GM21390 (cell line): ENCODE measurements around the gene COL9A1.

Experiments used
- ATAC-seq: cut with Tn5 transposase; IDR thresholded peaks from one replicate; pipeline ENCODE4 v1.9.1; 2021; ENCODE audit not compliant: unreplicated experiment

Gene COL9A1

DNA sequence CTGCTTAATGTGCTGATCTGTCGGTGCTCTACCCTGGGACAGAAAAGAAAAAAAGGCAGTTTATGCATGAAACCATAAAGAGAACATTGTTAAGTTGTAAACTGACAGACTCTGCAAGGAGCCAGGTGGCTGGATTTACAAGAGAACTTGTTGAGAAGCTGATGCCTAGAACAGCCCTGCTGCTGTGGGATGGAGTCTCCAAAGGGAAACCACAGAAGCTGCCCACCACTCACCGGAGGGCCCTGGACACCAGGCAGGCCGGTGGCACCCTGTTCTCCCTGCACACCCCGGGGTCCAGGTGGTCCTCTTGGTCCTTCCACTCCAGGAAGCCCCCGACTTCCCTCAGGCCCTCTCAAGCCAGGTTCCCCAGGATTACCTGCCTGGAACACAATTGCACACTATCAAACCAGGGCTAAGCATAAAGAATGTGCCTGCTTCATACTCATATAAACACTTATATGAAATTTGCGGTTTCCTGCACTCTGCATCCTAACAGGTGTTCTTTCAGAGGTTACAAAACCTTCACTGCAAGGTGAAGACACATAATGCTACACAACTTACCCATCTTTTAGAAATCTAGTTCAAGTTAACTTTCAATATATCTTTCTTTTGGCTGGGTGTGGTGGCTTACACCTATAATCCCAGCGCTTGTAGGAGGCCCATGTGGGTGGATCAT is 68.2 kb downstream of the COL9A1 start:
- ATAC-seq, result no peak

DNA sequence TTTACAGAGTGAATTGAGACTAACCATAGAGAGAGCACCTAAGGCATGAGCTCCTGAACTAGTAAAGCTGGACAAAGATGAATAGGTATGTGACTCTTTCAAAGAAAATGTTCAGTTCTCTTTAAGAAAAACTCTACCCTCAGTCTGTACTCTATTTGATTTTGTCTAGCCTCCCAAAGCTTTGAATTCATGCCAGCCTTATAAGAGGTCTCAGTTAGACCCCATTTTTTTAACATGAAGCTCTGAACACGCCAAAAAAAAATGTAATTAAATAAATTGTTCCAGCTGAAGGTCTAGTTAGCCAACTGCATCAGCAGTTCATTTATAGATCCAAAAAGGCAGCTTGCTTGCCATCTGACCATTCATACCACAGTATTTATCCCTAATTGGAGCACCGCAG is 71.6 kb downstream of the COL9A1 start:
- ATAC-seq, result no peak

DNA sequence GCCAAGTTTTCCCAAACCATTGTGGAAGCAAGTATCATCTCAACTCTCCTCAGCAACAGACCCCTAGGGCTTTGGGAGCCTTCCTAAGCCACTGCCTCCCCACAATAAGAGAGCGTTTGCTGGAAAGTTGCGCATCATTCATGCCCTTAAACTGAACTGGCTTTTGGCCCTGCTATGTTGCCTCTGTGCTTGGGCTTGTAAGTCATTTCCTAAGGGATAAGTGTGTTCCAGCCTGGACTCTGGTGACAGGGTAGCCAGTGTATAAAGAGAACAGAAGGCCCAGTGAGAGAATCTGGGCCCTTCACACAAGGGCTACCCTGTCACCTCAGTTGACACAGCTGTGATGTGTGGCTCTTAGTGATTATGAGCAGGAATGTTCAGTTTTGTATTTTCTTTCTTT is 77.8 kb downstream of the COL9A1 start:
- no peak for ATAC-seq

DNA sequence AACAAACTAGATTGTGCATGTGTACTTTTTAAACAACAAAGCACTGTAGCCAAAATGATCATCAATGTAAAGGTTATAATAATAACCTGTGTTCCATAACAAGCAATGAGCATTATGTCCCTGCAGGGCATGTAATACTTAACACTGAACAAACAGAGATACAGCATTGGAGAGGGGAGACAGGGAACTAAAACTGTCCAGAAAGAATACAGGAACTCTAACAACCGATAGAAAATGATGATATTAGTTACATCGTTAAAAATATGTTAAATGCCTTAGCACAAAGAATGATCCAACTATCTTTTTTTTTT is 80.5 kb downstream of the COL9A1 start:
- ATAC-seq, result no peak

DNA sequence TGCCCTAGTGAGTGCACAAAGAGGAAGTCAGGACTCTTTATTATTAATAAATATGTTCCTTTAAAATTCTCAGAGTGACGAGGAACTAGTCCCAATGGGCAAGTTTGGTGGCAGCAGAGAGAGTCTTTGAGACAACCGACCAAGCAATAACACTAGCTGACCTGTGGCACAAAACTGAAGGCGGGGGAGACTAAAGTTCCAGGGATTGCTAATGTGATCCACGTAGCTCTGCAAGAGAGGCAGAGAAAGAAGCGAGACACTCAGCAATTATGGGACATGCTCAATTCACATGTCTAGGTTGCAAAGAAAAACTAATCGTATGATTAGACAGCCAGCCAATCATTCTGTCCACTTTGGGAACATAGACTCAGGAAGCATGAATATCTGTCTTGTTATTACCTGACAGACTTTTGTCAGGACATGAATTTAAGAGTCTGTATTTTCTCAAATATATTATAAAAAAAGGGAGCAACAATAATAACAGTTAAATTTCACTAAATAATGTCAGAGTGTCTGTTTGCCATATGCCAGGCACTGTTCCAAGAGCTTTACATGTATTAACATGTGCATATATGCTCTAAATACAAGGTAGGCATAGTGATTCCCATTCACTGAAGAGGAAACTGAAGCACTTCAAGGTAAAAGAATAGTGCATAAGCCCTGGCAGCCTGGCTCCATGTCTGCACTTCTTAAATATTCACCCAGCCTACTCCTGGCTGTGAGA is 81.0 kb downstream of the COL9A1 start:
- no peak for ATAC-seq

DNA sequence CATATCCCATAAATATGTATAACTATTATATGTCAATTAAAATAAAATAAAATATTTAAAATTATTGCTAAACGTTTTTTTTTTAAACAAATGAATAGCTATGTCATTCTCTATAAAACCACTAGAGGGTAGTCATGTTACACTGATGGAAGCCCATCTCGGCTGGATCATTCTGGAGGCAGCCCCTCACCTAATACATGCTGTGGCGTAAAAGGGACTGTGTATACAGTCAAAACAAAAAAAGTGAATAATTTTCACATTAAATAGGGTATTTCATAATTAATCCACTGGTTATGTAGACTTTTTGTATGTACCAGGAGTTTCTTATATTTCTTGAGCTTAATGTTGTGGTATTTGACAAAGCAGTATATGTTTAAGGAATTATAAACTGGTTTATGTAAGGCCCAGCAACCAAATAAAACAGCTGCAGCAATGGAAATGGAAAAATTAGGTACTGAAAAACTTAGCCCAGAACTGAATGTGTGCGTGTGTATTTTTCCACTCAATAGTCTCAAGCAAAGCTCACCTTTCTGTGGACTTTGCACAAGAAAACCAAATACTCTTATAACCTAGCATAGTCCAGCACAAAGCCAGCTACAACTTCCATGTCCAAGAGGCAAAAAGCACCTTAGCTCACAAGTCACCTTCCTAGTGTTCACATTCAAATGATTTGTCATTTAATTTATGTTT is 81.7 kb downstream of the COL9A1 start:
- ATAC-seq, result no peak

DNA sequence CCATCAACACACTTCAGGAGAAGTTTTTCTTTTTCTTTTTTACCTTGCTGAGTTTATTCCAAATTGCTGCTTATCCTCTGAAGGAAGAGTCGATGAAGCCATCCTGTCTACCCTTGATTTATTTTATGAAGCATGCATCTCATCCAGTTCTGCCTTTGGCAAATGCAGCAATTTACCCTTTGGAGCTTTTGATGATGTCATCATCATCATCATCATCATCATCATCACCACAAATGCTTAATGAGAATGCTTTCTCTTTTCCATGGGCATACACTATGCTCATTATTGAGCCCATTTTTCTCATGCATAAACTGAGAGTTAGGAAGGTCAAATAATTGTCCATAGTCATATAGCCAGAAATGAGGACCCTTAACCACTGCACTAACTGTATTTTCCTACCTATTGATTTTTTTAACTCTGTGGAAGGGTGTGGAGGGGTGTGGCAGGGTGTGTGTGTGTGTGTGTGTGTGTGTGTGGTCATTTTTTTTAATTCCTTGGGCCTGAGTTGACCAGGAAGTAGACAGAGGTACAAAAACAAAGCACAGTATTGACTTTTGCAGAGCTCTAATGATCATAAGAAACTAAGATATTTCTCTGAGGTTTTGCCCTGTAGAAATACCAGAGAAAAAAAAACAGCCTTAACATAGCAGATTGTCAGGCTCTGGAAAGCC is 82.8 kb downstream of the COL9A1 start:
- ATAC-seq, result no peak

DNA sequence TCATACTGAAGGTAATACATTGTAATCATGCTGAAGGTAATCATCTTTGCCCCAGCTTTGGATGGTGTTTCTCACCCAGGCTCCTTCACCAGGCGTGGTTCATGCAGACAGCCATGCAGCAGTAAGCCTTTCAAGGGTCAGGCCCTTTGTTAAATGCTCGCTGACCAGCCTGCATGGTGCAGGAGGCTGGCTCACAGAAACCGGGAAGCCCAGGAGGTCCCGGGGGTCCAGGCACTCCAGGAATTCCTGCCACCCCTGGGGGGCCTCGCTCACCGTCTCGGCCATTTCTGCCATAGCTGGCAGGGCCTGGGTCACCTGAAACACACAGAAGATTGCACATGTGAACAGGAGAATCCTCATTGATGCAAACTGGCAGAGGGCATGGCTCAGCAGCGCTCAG is 86.1 kb downstream of the COL9A1 start:
- no peak for ATAC-seq

DNA sequence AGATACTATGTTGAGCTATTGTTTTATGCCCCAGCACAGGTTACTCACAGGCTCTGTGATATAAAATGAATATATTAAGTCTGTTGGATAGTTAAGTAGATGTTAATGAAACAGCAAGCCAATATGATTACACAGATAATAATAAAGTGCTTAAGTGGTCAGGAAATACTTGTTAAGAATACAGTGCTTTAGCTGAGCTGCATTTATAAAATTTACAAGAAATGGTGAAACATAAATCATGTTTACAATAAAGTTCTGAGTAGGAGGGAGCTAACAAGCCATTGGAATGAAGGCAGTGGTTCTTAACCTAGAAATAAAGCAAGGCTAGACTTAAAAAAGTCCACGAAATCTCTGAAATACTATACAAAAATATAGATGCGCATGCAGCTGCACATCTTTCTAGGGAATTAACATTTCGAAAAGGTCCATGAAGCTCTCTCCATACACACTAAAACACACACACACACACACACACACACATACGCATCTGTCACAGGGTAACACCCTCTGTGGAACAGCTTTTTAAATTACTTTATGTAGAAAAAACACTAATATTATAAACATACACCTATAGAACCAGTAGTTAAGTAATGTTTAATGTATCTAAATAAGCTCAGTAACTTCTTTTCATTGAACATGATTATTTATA is 87.3 kb downstream of the COL9A1 start:
- ATAC-seq, result no peak

DNA sequence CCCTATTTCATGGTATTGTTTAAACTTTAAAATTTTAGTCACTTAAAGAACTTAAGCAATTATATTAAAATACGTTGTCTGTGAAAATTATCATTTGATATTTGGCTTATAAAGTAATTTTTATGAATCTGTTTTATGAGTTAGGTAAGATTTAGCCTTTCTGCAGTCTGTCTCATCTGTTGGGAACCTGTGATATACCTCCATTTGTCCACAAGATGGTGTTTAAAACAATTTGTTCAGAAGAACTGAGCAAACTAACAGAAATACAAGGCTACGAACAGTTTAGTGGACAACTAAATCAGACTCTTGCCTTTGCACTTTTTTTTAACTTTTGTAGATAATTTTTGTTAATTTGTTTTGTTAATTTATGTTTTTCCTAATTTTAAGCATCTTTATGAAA is 92.4 kb downstream of the COL9A1 start:
- no peak for ATAC-seq

DNA sequence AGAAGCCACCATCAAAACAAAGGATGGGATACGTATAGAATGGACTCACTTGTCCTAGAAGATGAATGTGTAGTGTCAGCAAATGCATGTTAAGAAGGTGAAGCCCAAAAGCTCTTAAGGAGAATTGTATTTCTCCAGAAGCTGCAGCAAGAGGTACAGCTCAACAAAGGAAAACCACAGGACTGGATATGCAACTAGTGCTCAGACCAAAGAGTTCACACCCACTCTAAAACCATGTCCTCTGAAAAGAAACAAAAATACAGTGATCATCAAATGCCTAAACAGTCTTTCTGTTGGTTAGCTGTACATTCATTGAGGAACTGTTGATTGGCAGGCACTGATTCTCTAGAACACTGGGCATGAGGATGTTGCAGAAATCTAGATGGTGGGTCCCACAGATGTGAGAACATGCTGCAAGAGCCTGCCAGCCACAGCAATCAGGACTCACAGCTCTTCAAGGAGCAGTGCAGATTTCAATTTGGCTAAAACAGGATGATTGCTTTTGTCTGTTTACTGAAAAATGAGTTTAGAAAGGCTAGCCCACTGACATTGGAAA is 94.6 kb downstream of the COL9A1 start:
- ATAC-seq, result no peak

DNA sequence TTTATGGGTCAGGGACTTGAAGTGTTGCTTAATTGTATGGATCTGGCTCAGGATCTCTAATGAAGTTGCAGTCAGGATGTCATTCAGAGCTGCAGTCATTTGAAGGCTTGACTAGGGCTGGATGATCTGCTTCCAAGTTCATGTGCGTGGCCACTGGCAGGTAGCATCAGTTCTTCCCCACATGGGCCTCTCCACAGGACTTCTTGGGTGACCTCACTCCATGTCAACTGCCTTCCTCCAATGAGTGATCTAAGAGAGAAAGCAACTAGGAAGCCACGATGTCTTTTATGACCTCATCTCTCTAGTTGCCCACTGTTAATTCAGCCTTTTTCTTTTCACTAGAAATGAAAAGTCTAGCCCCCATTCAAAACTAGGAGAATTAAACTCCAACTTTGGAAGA is 104.1 kb downstream of the COL9A1 start:
- ATAC-seq, result no peak

DNA sequence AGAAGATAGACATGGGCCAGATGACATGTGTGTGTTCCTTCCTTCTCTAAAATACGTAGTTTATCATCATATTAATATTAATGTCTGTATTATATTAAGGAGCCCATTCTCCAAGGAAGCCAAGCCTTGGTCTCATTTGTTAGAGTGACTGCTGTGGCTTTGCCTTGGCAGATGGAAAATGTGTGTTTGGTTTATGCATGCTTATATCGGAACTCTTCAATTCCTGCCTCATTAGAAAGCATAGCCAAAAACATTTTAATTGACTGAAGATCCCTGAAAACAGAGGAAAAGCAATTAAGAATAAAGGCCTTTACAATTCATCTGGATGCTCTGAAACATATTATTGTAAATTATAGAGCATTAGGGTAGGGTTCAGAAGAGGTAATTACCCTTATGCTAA is 106.4 kb downstream of the COL9A1 start:
- ATAC-seq, result no peak

DNA sequence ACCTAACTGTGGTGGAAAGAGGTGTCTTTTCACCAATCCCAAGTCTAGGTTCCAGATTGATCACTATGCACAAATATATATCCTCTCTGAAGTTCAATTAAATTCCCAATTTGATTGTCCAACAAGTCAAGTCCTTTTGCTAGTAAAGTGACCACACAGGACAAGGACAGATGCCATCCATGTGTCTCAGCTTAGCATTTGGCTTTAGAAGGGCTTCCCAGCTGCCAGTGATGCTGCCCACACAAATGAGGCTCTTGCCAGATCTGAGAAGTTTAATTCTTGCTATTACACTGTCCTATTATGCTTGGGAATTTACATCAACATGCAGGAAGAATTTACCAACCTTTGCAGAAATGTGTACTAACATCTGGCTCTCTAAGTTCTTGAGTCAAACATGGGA is 108.5 kb downstream of the COL9A1 start:
- ATAC-seq, result no peak

DNA sequence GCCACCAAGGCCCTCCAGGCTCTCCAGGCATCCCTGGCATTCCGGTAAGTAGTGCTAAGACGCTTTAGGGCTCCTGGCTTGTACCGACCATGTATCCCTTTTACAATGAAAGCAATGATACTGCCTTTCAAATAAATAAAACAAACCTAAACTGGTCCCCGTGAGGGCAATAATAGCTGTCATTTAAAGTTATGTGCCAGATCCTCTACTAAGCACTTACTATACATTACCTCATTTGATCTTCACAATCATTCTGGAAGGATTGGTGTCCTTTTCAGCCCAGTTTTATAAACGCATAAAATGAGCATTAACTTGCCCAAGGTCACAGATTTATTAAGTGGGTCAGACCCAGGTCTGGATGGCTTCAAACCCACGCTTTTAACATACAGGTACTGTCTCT is 114.7 kb downstream of the COL9A1 start:
- ATAC-seq, result no peak

DNA sequence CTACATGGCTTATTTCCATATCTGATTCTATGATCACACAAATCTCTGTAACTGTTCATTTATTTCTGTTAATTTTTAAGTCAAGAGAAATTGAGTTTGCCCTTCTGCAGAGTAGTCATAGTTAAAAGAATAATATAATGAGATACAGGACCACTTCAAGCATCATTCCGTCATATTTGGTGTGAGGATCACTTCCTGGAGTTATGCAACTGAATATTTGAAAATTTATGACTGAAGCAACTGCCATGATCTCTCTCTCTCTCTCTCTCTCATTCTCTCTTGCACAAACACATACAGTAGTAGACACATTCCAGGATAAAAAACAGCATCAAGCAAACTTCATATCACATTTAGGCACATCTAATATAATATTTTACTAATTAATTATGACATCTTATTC is 116.4 kb downstream of the COL9A1 start:
- ATAC-seq, result no peak

DNA sequence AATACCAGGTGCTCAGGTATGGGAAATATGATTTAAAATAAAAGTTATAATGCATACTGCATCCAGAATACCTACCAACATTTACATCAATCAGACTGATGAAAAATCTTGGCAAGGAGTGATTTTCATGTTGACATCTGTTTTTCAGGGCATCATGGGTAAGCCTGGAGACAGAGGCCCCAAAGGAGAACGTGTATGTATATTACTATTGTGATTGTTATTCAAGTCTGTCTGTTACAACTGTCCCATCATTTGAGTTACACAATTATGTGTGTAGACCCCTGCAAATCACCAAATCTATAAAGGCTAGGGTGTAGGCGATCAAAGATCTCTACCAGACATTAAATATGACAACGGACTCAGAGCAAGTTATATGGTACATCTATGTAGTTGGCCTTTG is 118.2 kb downstream of the COL9A1 start:
- ATAC-seq, result no peak

DNA sequence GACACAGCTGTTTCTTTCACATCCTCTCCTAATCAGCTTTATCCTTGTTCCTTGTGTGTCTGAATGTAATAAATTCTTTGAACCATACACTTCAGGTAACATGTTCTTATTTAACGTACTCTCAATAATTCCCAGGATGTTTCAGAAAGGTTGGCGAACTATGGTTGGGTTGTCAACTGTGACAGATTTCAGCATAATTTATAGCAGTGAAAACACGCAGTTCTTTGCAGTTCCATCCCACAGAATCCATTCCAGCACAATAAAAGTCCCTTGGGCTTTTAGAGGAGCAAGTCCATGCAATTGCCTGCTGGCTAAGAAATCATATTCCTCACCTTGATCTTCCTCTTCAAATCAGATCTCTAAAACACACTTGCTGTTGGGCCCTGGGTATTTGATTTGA is 119.3 kb downstream of the COL9A1 start:
- no peak for ATAC-seq

DNA sequence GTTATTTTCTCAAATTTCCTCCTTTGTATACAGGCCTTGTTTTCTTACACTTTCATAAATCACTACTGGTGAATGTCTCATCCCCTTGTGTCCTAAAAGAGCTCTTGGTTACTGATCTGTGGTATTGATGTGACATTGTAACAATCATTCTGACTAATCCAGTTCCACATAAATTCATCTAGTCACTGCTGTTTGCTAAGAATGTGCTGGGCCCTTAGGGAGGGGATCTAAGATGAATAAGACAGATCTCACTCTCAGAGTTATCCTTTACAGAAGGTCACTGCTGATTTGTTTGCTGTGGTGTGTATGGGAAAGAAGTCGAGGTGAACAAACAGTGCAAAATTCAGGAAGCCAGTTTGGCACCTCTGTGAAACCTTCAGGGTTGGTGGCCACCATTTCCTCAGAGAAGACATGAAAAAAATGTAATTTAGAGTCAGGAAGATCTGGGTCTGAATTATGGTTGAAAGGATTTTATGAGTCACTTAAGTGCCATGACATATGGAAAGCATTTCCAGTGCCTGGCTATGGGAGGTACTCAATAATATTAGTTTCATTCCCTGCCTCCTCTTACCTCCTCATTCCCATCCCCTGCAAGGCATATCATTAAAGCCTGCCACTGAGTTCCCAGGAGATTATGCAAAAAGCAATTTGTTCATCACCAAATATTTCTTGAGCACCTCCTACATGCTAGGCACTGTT is 121.8 kb downstream of the COL9A1 start:
- ATAC-seq, result peak; percentile 63

DNA sequence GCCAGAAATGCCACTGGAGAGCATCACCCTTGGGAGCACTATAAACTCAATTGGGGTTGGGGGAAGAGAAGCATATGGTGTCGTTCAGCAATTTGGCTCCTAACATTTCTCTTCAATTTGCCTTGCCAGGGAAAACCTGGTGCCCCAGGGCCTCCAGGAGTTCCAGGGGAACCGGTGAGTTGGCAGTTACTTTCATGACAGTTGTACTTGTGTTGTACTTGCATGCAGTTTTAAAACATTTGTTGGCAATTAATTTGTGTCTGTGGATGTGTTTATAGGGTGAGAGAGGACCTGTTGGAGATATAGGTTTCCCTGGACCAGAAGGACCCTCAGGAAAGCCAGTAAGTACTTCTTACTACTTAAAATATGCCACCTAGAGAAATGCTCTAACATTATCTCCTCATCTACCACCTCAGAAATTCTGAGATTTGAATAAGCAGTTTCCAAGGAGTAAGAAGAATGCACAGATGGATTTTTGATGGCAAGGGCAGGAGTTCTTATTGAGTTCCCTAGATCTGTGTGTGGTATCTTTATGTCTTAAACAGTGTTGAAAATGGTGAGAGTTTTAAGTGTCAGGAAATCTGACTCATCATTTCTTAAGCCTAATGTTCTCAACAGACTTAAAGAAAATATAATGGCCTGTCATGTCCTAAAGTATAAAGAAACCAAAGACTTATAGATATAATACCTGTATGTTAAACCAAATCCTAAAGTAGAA is 122.5 kb downstream of the COL9A1 start:
- ATAC-seq, result peak; percentile 20
